Stimulated activated CD4-positive, alpha-beta T cell treated with anti-CD3 and anti-CD28 coated beads, Interleukin-1b, Interleukin-23, amount 100 ng/mL, for 24 hours (primary cell): Measurements from ENCODE around the gene SSH2.
"Not testable (repeated sequence)": the region's sequence is repeated elsewhere in the genome, so short reads cannot be mapped to it uniquely, and the experiment has no call there.

Source experiments
- DNase-seq, 4 experiments: peaks; one replicate each; pipeline ENCODE4 v3.0.0-alpha.2; 2020; ENCODE audit warnings: low read depth in 4 of 4, low spot score in 1 of 4

The SSH2 gene

GRCh38 chr17:29874931-29875596, 55.0 kb downstream of the SSH2 start:
- DNase-seq = no peak

GRCh38 chr17:29874358-29874757, 55.7 kb downstream of the SSH2 start:
- DNase-seq = not testable (repeated sequence)

- no peak for DNase-seq
These were observed 56.6 kb downstream of the SSH2 start for GRCh38 chr17:29873476-29873875.

GRCh38 chr17:29870836-29871465, 59.1 kb downstream of the SSH2 start:
- DNase-seq = no peak

GRCh38 chr17:29867643-29868181, 62.3 kb downstream of the SSH2 start:
- no peak for DNase-seq

GRCh38 chr17:29866746-29867404, 63.2 kb downstream of the SSH2 start:
- DNase-seq = no peak

GRCh38 chr17:29864615-29865014, 65.4 kb downstream of the SSH2 start:
- DNase-seq = no peak

GRCh38 chr17:29864123-29864522, 65.9 kb downstream of the SSH2 start:
- DNase-seq = not testable (repeated sequence)

- no peak for DNase-seq
These were observed 67.1 kb downstream of the SSH2 start for GRCh38 chr17:29862951-29863350.

- DNase-seq = no peak
These were observed 67.9 kb downstream of the SSH2 start for GRCh38 chr17:29862127-29862526.

GRCh38 chr17:29859445-29859844, 70.6 kb downstream of the SSH2 start:
- not testable (repeated sequence) for DNase-seq

GRCh38 chr17:29857823-29858222, 72.2 kb downstream of the SSH2 start:
- DNase-seq = no peak

- not testable (repeated sequence) for DNase-seq
These were observed 72.9 kb downstream of the SSH2 start for GRCh38 chr17:29857105-29857504.

- no peak for DNase-seq
These were observed 74.3 kb downstream of the SSH2 start for GRCh38 chr17:29855686-29856085.

- no peak for DNase-seq
These were observed 81.3 kb downstream of the SSH2 start for GRCh38 chr17:29848737-29849136.

GRCh38 chr17:29847527-29848400, 82.3 kb downstream of the SSH2 start:
- no peak for DNase-seq

GRCh38 chr17:29847118-29847517, 82.9 kb downstream of the SSH2 start:
- DNase-seq = no peak

GRCh38 chr17:29846298-29846697, 83.7 kb downstream of the SSH2 start:
- DNase-seq = no peak

- no peak for DNase-seq
These were observed 85.5 kb downstream of the SSH2 start for GRCh38 chr17:29844339-29845048.

GRCh38 chr17:29840884-29841283, 89.1 kb downstream of the SSH2 start:
- DNase-seq = no peak

GRCh38 chr17:29839656-29840055, 90.4 kb downstream of the SSH2 start:
- DNase-seq = no peak
